Esophagus muscularis mucosa (tissue), 4 donors: ENCODE measurements around the gene RHD.
"Not testable (repeated sequence)": the region's sequence is repeated elsewhere in the genome, so short reads cannot be mapped to it uniquely, and the experiment has no call there.

Source experiments
- EP300 ChIP-seq: sonication (generic); formaldehyde crosslinking; IDR thresholded peaks from one replicate; pipeline ENCODE4 v1.6.1; 2017; ENCODE audit warnings: antibody characterized with exemption
- POLR2A ChIP-seq: fragments of 450-650 bp; IDR thresholded peaks from one replicate; pipeline ENCODE4 v1.6.1; 2017; ENCODE audit warnings: antibody characterized with exemption, moderate library complexity, mild to moderate bottlenecking, low read depth
- POLR2AphosphoS5 ChIP-seq, 2 donors: sonication (generic); formaldehyde crosslinking; IDR thresholded peaks; one replicate each; pipeline ENCODE4 v1.6.1; 2017; ENCODE audit warnings: antibody characterized with exemption in 2 of 2
- TF ChIP-seq, protein P1 (sequence below), 3 experiments: fragments of 200-600 bp in 2 of 3; fragments of 450-650 bp in 1 of 3; sonication (generic) in 2 of 3; IDR thresholded peaks; one replicate each; pipeline ENCODE4 v1.5.1; 2017 to 2019; ENCODE audit warnings: antibody characterized with exemption in 3 of 3, mild to moderate bottlenecking in 2 of 3, moderate library complexity in 1 of 3

GRCh38 chr1:25329336-25329735 is 57.0 kb downstream of the RHD start:
- TF ChIP-seq, protein P1, sequence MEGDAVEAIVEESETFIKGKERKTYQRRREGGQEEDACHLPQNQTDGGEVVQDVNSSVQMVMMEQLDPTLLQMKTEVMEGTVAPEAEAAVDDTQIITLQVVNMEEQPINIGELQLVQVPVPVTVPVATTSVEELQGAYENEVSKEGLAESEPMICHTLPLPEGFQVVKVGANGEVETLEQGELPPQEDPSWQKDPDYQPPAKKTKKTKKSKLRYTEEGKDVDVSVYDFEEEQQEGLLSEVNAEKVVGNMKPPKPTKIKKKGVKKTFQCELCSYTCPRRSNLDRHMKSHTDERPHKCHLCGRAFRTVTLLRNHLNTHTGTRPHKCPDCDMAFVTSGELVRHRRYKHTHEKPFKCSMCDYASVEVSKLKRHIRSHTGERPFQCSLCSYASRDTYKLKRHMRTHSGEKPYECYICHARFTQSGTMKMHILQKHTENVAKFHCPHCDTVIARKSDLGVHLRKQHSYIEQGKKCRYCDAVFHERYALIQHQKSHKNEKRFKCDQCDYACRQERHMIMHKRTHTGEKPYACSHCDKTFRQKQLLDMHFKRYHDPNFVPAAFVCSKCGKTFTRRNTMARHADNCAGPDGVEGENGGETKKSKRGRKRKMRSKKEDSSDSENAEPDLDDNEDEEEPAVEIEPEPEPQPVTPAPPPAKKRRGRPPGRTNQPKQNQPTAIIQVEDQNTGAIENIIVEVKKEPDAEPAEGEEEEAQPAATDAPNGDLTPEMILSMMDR (IDR thresholded peaks at IDR 0.05), result not testable (repeated sequence)
- not testable (repeated sequence) for TF ChIP-seq POLR2AphosphoS5 (IDR thresholded peaks at IDR 0.05); POLR2A; EP300
